GM18907 (cell line): ENCODE results near the gene FXR2.
A peak's percentile ranks its signal among the peaks of the same experiment; 100 is the strongest.

Experiments used
- ATAC-seq: cut with Tn5 transposase; IDR thresholded peaks from one replicate; pipeline ENCODE4 v1.9.1; 2021; ENCODE audit warnings: mild to moderate bottlenecking, moderate library complexity; ENCODE audit not compliant: unreplicated experiment

The FXR2 gene

DNA sequence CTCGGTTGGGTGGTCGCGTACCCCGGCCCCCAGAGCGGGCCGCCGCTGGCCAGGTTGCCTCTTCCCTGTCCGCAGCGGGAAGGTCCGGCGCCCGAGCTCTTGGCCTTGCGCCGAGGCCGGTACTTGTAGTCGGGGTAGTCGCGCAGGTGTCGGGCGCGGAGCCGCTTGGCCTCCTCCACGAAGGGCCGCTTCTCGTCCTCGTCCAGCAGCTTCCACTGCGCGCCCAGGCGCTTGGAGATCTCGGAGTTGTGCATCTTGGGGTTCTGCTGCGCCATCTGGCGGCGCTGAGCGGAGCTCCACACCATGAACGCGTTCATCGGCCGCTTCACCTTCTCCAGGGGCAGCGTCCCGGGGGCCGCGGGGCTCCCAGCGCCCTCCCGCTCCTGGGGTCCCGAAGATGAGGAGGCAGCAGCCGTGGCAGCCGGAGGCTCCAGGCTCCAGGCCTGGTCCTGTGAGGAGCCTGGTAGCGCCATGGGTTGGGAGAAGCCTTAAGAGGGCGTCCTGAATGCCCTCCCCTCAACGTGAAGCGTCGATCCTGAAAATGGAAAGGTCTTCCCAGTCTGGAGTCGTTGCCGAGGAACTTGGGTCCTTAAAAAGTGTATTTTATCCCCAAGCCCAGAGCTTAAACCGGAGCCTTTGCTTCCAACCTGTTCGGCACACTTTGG, 25.4 kb downstream of the FXR2 start:
- no peak for ATAC-seq

DNA sequence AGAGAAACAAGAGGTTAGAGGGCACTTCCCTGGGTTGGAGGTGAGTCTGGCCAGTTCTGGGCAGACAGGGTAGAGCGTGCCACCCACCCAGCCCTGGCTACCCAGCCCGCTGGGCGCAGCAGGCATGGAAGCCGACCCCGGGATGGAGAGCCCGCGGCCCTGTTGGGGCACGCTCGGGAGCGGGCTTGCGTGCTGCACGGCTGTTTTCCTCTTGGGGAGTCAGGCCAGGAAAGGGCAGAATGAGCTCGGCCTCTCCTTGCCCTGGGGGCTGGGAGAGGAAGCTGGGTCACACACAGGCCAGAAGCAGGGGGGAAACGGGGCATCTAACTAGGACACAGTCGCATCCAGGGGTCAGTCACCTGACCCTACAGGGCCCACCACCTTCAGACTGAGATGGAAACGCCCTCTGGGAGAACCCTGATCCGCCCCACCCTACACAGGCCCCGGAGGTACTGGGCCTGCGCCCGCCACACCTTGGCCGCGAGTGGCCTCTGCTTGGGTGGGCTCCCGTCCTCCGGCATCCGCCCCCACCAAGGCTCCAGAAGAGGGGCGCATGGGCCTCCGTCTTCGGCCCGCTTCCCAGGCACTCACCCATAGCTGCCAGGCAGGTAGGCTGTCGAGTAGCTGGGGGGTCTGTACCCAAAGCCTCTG, 26.0 kb downstream of the FXR2 start:
- no peak for ATAC-seq

DNA sequence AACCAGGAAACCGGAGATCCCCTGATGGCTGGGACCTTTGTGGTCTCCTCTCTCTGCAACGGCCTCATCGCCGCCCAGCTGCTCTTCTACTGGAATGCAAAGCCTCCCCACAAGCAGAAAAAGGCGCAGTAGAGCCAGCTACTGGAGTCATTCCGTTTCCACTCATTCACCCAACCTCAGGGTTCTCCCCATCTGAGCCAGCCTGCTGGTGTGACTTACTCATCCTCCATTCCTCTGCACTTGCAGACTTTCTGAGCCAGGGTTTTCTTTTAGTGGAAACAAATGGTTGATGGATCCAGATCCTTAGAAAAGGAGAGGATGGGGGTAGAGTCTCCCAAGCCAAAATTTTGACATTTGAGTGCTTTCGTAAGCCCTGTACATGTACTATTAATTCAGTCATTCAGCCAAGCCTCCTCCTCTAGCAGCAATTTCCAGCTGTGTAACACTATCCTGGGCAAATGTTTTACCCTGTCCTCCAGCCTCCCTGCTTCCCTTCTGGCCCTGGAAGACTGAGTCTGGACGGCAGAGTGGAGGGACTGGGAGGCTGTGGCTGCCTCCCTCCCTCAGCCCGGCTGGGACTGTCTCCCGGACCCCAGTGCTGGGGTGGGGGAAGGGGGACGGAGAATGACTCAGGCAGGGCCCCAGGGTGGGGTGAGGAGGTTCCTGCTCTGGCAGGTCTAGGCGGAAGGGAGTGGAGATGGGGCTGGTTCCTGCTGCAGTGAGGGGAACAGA, 27.1 kb downstream of the FXR2 start:
- ATAC-seq = no peak

DNA sequence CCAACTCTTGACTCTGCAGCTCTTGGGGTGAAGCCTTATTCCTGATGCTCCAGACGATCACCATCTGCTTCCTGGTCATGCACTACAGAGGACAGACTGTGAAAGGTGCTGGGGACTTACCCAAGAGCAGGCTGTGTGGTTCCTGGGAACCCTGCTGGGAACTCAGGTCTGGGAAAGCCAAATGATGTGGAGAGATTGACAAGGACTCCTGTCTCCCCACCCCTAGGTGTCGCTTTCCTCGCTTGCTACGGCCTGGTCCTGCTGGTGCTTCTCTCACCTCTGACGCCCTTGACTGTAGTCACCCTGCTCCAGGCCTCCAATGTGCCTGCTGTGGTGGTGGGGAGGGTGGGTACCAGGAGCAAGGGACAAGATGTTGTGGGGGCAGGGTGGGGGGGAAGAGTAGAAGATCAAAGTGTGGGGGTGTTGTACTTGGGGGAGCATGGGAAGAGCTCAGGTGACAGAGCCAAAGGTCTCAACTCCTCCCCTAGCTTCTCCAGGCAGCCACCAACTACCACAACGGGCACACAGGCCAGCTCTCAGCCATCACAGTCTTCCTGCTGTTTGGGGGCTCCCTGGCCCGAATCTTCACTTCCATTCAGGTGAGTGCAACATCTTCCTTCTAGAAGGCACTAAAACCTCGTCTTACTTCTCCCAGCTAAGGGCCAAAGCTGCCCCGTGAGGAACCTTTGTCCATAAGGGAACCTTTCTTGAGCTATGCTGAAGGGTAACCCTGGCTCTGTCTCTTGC, 27.9 kb downstream of the FXR2 start:
- ATAC-seq = no peak

DNA sequence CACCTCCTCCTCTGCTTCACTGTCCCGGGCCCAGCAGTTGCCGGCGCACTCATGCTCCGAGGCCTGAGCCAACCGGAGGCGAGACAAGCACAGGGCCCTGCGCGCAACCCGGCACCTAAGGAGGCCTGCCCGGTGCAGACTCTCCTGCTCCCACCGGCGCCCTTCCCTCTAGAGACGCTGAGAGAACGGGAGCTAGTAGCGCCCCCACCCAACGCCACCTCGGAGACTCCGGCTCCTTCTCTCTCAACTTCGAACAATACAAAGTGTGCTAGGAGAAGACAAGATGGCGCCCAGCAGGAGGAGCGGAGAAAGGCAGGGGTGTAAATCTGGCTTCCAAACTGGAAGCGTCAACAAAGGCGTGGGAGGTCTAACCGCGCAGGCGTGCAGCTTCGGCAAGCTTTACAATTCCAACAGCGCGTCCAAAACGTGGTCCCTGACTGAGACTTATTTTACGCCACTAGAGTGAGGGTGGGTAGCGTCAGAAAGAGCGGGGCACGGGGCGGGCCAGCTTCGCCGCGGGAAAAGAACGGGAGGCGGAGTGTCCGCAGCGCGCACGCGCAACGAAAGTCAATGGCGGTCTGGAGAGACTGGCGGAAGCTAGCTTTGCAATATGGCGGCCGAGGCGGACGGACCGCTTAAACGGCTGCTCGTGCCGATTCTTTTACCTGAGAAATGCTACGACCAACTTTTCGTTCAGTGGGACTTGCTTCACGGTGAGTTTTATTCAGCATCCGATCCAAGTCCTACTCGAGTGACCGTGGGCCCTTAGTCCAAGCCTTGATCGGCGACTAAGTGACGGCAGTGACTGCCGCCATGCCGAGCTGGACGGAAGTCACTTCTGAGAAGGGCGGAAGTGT, 31.2 kb downstream of the FXR2 start, which contains the start of gene MPDU1:
Gene MPDU1 (plus strand): TSS at position 600 of the 857 bp plus-strand sequence. CDS start 11 bp downstream, at position 611.
- peak; percentile 68 for ATAC-seq

DNA sequence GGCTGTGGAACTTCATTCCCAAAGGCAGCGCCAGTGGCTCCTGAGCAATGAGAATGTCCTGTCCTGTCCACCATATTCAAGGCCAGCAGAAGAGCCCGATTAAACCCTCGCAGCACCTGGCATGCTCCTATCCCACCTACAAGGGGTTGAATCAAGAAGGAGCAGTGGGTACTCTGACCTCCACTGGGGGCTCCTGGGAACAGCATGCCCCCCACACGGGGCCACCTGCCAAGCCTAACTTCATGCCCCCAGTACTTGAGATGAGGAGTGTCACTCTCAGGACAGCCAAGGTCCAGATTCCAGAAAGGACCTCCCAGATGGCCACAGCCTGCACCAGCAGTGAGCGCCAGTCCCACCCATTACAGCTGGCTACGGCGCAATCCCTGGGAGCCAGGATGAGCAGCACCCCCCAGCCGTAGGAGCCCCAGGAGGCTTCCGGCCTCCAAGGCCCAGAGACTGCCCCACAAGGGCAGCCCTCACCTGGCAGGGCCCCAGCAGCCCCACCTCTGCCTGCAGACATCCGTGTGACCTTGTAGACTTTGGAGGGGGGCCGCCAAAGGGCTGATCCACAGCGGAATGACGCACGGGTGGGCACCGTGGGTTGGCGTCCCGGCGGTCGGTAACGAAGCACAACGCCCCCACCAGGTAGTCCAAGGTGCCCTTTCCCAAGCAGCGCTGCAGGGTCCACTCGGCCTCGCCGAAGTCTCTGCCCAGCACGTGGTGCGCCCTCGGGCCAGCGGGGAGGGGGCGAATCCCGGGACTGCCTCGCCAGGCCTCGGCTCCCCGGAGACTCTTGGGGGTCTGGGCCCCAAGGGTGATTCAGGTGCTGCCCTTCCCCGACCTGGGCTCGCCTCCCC, 32.1 kb downstream of the FXR2 start:
- ATAC-seq = no peak

DNA sequence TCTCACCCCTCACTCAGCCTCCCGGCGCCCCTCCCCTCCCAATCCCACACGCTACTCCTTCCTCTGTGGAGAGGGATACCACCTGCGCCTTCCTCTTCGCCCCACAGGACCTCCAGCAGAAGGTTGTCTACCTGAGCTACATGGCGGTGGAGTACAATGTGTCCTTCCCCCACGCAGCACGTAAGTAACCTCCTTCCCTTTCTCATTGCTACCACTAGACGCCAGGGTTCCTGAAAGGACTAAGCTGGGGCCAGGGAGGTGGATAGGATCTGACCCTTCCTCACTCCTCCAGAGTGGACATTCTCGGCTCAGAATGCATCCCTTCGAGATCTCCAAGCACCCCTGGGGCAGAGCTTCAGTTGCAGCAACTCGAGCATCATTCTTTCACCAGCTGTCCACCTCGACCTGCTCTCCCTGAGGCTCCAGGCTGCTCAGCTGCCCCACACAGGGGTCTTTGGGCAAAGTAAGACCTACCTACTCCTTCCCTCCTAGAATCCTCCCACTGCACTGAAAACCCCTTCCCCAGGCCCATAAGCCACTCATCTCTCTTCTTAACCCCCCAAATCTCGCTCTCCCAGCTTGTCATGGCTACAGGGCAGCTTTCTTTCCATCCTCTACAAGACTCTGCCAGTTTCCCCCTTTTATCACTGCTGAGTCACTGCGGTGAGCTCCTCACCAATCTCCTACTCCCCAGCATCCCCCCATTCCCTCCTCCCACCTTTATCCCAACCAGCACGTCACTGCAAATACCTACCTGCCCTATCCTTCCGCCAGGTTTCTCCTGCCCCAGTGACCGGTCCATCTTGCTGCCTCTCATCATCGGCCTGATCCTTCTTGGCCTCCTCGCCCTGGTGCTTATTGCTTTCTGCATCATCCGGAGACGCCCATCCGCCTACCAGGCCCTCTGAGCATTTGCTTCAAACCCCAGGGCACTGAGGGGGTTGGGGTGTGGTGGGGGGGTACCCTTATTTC, 33.8 kb downstream of the FXR2 start:
- no peak for ATAC-seq

DNA sequence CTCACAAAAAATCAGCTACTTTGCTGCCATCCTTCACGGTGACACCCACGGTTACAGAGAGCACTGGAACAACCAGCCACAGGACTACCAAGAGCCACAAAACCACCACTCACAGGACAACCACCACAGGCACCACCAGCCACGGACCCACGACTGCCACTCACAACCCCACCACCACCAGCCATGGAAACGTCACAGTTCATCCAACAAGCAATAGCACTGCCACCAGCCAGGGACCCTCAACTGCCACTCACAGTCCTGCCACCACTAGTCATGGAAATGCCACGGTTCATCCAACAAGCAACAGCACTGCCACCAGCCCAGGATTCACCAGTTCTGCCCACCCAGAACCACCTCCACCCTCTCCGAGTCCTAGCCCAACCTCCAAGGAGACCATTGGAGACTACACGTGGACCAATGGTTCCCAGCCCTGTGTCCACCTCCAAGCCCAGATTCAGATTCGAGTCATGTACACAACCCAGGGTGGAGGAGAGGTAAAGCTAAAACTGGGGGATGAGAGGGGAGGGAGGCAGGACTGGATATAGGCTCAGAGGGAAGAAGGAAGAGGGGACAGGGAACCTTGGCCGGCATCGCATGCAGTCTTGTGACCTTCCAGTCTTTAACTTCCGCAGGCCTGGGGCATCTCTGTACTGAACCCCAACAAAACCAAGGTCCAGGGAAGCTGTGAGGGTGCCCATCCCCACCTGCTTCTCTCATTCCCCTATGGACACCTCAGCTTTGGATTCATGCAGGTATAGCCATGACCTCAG, 34.7 kb downstream of the FXR2 start:
- ATAC-seq = no peak

DNA sequence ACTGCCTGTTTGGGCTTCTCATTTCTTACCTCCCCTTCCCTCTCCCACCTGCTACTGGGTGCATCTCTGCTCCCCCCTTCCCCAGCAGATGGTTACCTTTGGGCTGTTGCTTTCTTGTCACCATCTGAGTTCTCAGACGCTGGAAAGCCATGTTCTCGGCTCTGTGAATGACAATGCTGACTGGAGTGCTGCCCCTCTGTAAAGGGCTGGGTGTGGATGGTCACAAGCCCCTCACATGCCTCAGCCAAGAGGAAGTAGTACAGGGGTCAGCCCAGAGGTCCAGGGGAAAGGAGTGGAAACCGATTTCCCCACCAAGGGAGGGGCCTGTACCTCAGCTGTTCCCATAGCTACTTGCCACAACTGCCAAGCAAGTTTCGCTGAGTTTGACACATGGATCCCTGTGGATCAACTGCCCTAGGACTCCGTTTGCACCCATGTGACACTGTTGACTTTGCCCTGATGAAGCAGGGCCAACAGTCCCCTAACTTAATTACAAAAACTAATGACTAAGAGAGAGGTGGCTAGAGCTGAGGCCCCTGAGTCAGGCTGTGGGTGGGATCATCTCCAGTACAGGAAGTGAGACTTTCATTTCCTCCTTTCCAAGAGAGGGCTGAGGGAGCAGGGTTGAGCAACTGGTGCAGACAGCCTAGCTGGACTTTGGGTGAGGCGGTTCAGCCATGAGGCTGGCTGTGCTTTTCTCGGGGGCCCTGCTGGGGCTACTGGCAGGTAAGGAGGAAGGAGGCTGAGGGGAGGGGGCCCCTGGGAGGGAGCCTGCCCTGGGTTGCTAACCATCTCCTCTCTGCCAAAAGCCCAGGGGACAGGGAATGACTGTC, 35.5 kb downstream of the FXR2 start, which contains the start of gene CD68:
Gene CD68 (plus strand): TSS at position 638 of the 833 bp plus-strand sequence. CDS start 40 bp downstream, at position 678.
- ATAC-seq = peak; percentile 33

DNA sequence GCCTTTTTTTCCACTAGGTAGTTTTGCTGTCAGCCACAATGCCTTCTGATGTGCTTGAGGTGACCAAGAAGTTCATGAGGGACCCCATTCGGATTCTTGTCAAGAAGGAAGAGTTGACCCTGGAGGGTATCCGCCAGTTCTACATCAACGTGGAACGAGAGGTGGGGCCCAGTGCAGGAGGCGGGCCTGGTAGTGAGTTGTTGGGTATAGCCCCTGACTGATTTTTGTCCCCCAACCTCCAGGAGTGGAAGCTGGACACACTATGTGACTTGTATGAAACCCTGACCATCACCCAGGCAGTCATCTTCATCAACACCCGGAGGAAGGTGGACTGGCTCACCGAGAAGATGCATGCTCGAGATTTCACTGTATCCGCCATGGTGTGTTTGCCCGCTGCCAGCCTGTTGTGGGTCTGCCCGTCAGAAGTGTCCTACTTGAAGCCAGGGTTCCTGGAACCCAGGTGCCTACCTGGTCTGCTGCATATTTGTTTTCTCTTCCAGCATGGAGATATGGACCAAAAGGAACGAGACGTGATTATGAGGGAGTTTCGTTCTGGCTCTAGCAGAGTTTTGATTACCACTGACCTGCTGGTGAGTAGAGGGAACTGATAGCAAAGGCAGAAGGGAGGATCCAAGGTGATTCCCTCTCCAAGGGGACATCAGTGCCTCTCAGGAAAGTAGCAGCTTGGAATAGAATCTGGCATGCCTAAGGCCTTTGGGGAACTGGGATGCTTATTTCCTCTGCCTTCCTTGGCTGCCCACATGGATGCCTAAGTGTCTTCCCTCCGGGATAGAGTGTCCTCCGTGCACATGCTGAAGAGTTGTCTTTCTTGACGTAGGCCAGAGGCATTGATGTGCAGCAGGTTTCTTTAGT, 37.1 kb downstream of the FXR2 start:
- no peak for ATAC-seq

DNA sequence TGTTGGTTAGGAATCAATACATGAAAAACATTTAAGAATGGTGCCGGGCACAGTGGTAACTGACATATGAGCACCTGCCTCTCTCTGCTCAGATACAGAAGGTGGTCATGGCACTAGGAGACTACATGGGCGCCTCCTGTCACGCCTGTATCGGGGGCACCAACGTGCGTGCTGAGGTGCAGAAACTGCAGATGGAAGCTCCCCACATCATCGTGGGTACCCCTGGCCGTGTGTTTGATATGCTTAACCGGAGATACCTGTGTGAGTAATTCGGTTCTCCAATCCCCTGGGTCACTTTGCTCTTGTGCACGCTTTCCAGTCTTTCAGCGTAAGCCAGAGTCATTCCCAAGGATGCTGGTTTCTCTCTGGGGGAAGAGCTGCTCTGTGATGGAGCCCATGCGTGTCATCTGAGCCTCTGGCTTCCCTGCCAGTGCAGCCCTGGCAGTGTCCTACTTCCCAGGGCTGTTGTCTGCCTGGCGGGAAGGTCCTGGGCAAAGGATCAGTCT, 38.2 kb downstream of the FXR2 start:
- ATAC-seq = no peak

DNA sequence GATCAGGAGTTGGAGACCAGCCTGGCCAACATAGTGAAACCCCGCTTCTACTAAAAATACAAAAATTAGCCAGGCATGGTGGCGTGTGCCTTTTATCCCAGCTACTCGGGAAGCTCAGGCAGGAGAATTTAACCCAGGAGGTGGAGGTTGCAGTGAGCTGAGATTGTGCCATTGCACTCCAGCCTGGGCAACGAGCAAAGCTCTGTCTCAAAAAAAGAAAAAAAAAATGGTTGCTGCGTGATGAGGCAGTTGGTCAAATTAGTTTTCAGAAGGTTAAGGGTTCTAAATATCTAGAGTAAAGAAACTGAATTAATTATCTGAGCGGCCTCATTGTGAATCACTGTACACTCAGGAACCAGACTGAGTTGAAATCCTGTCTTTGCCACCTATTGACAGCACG, 38.7 kb downstream of the FXR2 start:
- no peak for ATAC-seq

DNA sequence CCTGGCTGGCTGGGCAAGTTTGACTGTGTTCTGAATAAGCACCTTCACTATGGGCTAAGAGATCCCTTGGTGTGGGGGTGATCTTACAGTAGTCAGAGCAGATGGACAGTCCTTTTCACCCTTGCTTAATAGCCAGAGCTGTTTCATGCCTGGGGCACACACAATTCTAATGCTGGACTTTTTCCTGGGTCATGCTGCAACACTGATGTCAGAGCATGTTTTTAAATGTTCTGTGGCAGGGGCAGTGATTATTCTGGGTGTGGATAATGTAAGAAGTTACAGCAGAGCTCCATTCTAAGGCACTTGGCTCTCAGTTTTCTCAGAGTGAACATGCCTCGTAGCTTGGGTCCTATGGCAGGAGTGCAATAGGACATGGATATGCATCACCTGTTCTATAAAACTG, 39.2 kb downstream of the FXR2 start:
- ATAC-seq = no peak

DNA sequence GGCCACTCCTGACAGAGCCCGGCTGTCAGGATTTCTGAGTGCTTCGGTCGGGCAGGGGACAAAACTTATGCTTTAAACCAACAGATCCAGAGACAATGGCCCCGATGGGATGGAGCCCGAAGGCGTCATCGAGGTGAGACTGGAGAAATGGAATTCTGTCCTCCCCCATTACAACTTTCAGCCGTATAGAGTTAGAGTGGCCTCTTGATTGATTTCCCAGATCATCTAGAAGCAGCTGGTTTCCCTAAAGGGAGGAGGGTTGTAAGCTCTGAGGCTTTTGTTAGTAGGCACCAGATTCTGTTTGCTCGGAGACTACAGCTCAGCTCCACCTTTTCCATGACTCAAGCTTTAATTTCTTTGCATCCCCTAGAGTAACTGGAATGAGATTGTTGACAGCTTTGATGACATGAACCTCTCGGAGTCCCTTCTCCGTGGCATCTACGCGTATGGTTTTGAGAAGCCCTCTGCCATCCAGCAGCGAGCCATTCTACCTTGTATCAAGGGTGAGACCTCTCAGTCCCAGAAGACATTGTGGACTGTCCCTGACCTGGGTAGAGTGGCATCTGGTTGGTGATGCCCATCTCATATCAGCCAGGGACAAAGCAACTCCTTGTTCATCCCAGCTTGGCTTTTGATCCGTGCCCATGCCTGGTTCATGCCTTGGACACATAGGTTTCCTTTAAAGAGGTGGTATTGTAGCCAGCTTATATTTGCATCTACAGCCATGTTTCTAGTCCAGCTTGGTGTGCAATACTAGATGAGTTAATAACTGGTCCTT, 40.3 kb downstream of the FXR2 start:
- no peak for ATAC-seq
